ENCODE data around the gene GNB1.

DNA sequence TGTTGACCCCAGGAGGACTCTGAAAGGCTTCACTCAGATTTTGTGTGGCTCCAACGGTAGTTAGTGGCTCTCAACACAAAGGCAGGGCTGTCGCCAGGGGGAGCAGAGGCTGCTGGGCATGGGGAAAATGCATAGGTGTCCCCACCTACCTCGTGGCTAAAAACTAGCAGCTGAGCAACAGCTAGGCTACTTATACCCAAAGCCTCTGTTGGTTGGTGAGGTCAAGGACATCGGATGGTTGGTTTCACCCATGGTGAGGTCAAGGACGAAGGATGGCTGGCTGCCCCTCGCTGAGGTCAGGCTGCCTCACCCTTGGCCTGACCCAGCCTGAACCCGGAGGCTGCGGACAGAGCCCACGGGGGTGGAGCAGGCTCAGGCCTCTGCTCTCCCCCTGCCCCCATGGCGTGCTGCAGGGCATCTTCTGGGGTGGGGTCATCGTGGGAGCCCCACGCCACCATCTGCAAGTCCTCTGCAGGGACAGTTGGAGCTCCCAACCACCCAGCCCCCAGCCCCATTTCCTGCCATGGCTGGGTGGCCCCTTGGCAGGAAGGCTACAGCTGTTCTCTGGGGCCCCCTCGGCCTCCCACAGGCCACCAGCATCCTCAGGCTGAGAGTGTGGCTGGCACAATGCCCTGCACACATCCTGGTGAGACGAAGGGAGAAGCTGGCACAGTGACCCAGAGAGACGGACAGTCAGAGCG lies 8.5 kb upstream of the GNB1 start:
- no peak for TF ChIP-seq EZH2 (IDR thresholded peaks at IDR 0.05; ENCODE audit: borderline replicate concordance, low read depth, low read length, poor library complexity, severe bottlenecking)
- TF ChIP-seq, protein P1, sequence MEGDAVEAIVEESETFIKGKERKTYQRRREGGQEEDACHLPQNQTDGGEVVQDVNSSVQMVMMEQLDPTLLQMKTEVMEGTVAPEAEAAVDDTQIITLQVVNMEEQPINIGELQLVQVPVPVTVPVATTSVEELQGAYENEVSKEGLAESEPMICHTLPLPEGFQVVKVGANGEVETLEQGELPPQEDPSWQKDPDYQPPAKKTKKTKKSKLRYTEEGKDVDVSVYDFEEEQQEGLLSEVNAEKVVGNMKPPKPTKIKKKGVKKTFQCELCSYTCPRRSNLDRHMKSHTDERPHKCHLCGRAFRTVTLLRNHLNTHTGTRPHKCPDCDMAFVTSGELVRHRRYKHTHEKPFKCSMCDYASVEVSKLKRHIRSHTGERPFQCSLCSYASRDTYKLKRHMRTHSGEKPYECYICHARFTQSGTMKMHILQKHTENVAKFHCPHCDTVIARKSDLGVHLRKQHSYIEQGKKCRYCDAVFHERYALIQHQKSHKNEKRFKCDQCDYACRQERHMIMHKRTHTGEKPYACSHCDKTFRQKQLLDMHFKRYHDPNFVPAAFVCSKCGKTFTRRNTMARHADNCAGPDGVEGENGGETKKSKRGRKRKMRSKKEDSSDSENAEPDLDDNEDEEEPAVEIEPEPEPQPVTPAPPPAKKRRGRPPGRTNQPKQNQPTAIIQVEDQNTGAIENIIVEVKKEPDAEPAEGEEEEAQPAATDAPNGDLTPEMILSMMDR (conservative IDR thresholded peaks at IDR 0.05; ENCODE audit: low read depth, low read length) = no peak; the same call in 1 of the 2 replicates
